ENCODE measurements around the gene MYL6B. TPM values are rescaled to one million over a fixed set of nuclear protein-coding genes. Genes with fewer than 3 reads are reported as not detected.
A peak's percentile ranks its signal among the peaks of the same experiment; 100 is the strongest.

Gene MYL6B
- total RNA-seq: 100 to 1,000 TPM in 1 of 2 donors, 10 to 100 TPM in 1; 66.4 to 203 TPM

DNA sequence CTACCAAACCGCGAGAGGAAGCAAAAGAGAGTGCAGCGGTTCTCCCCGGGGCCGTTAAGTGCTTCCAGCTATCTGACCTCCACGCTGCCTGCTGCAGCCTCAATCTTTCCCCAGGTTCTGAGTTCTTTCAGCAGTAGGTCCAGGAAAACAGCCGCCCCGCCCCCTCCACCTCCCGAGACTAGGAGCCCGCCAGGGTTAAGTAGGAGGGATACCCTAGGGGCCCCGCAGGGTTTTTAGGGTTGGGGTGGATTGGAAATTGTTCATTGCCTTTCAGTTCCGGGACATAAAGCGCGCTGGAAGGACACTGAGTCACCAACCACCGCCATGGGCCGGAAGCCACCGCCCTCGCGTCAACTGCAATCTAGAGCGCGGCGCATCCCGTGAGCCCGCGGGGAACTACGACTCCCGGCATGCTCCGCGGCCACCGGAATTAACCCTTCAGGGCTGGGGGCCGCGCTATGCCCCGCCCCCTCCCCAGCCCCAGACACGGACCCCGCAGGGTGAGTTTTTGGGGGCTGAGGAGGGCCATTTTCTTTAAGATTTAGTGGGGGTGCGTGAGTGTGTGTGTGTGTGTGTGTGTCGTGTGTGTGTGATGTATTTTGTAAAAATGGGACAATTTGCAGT lies at the start of gene MYL6B:
MYL6B (plus strand) TSS at position 456 of the 624 bp plus-strand sequence. CDS start 1,332 bp downstream, outside the sequence.
- Histone ChIP-seq H3K4me1 (replicated peaks) (peaks cover 5% of the 10 kb centered on the region), H3K36me3 (no peaks in the 10 kb centered on the region), H3K27ac (peak within 1 kb of the TSS; percentile 96 to 97), H3K4me3 (peak within 1 kb of the TSS; percentile 54 to 62), H3K27me3 (replicated peaks; ENCODE audit: insufficient read depth) (no peaks in the 10 kb centered on the region), H3K9me3 (no peaks in the 10 kb centered on the region)
- 0% methylated on average over 33 of the region's 37 CpGs for WGBS
- peak; percentile 93 for DNase-seq (ENCODE audit: low spot score)
- TF ChIP-seq POLR2A (IDR thresholded peaks at IDR 0.05) (peak; percentile 53), POLR2AphosphoS5 (IDR thresholded peaks at IDR 0.05) (peak; percentile 98)
- TF ChIP-seq, protein P1, sequence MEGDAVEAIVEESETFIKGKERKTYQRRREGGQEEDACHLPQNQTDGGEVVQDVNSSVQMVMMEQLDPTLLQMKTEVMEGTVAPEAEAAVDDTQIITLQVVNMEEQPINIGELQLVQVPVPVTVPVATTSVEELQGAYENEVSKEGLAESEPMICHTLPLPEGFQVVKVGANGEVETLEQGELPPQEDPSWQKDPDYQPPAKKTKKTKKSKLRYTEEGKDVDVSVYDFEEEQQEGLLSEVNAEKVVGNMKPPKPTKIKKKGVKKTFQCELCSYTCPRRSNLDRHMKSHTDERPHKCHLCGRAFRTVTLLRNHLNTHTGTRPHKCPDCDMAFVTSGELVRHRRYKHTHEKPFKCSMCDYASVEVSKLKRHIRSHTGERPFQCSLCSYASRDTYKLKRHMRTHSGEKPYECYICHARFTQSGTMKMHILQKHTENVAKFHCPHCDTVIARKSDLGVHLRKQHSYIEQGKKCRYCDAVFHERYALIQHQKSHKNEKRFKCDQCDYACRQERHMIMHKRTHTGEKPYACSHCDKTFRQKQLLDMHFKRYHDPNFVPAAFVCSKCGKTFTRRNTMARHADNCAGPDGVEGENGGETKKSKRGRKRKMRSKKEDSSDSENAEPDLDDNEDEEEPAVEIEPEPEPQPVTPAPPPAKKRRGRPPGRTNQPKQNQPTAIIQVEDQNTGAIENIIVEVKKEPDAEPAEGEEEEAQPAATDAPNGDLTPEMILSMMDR (IDR thresholded peaks at IDR 0.05): peak in 1 of 4 experiments; percentile 14
- intact Hi-C loops (cut with DNase I): no loop called here

DNA sequence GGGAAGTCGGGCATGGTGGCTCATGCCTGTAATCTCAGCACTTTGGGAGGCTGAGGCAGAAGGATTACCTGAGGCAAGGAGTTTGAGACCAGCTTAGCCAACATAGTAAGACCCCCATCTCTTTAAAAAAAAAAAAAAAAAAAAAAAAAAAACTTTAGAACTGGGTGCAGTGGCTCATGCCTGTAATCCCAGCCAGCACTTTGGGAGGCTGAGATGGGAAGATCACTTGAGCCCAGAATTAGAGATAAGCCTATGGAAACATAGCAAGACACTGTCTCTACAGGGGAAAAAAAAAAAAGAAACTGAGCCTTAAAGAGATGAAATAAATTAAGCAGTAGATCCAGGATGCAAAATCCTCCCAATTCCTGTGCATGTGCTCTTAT lies 49.7 kb upstream of the MYL6B start:
- Histone ChIP-seq H3K9me3 (no peaks in the 10 kb centered on the region), H3K27me3 (replicated peaks; ENCODE audit: insufficient read depth) (no peaks in the 10 kb centered on the region), H3K27ac (no peak overlapping the region), H3K4me1 (replicated peaks) (peaks cover 10% of the 10 kb centered on the region), H3K4me3 (no peak overlapping the region), H3K36me3 (peaks cover 2 to 6% of the 10 kb centered on the region in 2 donors)
- TF ChIP-seq POLR2A (IDR thresholded peaks at IDR 0.05): no peak
- TF ChIP-seq POLR2AphosphoS5 (IDR thresholded peaks at IDR 0.05): no peak
- TF ChIP-seq, protein P1 (IDR thresholded peaks at IDR 0.05): no peak
- 92% methylated on average over 1 of the region's 1 CpG for WGBS
- intact Hi-C loops (cut with DNase I): loop anchor here (5.0 to 10.0 kb wide), 3 partner anchors 55 to 368 kb away; partner anchors contain the start of gene SUOX
- no peak for DNase-seq (ENCODE audit: low spot score)

GRCh38 chr12:56103066-56103711 lies 49.2 kb upstream of the MYL6B start:
- intact Hi-C loops (cut with DNase I): loop anchor here (5.0 to 10.0 kb wide), 3 partner anchors 56 to 368 kb away; partner anchors contain the start of gene SUOX
- Histone ChIP-seq H3K27ac (peak overlapping the region; percentile 86 to 88), H3K4me1 (replicated peaks) (peaks cover 10% of the 10 kb centered on the region)

DNA sequence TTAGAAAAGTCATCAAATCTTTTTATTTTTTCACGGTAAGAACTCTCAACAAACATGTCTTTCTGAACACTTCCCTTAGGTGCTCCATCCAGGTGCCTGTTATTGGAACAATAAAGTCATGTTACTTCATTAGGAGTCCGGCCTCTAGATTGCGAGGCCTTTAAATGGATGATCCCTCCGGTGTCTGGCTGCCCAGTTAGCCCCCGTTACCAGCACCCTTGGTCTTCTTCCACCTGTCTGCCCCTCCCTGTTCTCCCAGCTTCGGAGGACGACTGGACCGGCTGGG lies 48.6 kb upstream of the MYL6B start:
- intact Hi-C loops (cut with DNase I): loop anchor here (5.0 to 10.0 kb wide), 3 partner anchors 56 to 369 kb away; partner anchors contain the start of gene SUOX
- H3K4me1 ChIP-seq (replicated peaks): peaks cover 10% of the 10 kb centered on the region
- TF ChIP-seq, protein P1 (IDR thresholded peaks at IDR 0.05): no peak
- TF ChIP-seq POLR2AphosphoS5 (IDR thresholded peaks at IDR 0.05): no peak
- TF ChIP-seq POLR2A (IDR thresholded peaks at IDR 0.05): no peak
- no peaks in the 10 kb centered on the region for H3K27me3 ChIP-seq (replicated peaks; ENCODE audit: insufficient read depth)
- peak overlapping the region; percentile 86 to 88 for H3K27ac ChIP-seq
- H3K36me3 ChIP-seq: peaks cover 3 to 10% of the 10 kb centered on the region in 2 donors
- no peak for DNase-seq (ENCODE audit: low spot score)
- peak overlapping the region; percentile 80 for H3K4me3 ChIP-seq
- WGBS: 0% methylated on average over 8 of the region's 8 CpGs
- no peaks in the 10 kb centered on the region for H3K9me3 ChIP-seq

More at GRCh38 chr12:56103066-56103711, 49.2 kb upstream of the MYL6B start:
- 49% methylated on average over 6 of the region's 6 CpGs for WGBS
- TF ChIP-seq POLR2A (IDR thresholded peaks at IDR 0.05) (no peak), POLR2AphosphoS5 (IDR thresholded peaks at IDR 0.05) (no peak)
- TF ChIP-seq, protein P1 (IDR thresholded peaks at IDR 0.05): no peak
- Histone ChIP-seq H3K27me3 (replicated peaks; ENCODE audit: insufficient read depth) (no peaks in the 10 kb centered on the region), H3K9me3 (no peaks in the 10 kb centered on the region), H3K4me3 (peak overlapping the region in 1 of 2 donors; percentile 80), H3K36me3 (peaks cover 3 to 10% of the 10 kb centered on the region in 2 donors)
- no peak for DNase-seq (ENCODE audit: low spot score)
